Omental fat pad (tissue), 4 donors: ENCODE results near the gene RPAP2. TPM values are rescaled to one million over a fixed set of nuclear protein-coding genes. Genes with fewer than 3 reads are reported as not detected.
"Not testable (repeated sequence)": the region's sequence is repeated elsewhere in the genome, so short reads cannot be mapped to it uniquely, and the experiment has no call there.

Experiments used
- ATAC-seq: fragments of 150-250 bp; one replicate; pipeline ENCODE4 v1.9.1; 2016; ENCODE audit warnings: mild to moderate bottlenecking, moderate library complexity; ENCODE audit not compliant: low FRiP score
- DNase-seq: peaks from one replicate; pipeline ENCODE4 v3.0.0-alpha.2; 2019; ENCODE audit warnings: low spot score
- CTCF ChIP-seq, 3 donors: fragments of 450-650 bp; IDR thresholded peaks; one replicate each; pipeline ENCODE4 v1.5.1; 2016 to 2017; ENCODE audit warnings: antibody characterized with exemption in 3 of 3, mild to moderate bottlenecking in 3 of 3, moderate library complexity in 2 of 3
- total RNA-seq, 4 donors: library from RNA; depleted of rRNA; stranded (reverse); fragments of >200 nt; gene quantifications; one replicate each; pipeline ENCODE4 v1.1.0, GENCODE V29; 2016

Gene RPAP2
- total RNA-seq, 4 donors from 2014 or later, result 4.8 to 11.5 (median 6.7) TPM

GRCh38 chr1:92376345-92376744 is 77.5 kb downstream of the RPAP2 start:
- TF ChIP-seq CTCF (IDR thresholded peaks at IDR 0.05), result no peak
- ATAC-seq (no peak), DNase-seq (no peak)

GRCh38 chr1:92377991-92378390 is 79.1 kb downstream of the RPAP2 start:
- not testable (repeated sequence) for ATAC-seq, DNase-seq

- DNase-seq (no peak), ATAC-seq (no peak)
- TF ChIP-seq CTCF (IDR thresholded peaks at IDR 0.05), result no peak
These were observed 82.0 kb downstream of the RPAP2 start for GRCh38 chr1:92380867-92381266.

- not testable (repeated sequence) for DNase-seq, ATAC-seq
These were observed 95.1 kb downstream of the RPAP2 start for GRCh38 chr1:92393966-92394365.

- DNase-seq (no peak), ATAC-seq (no peak)
- no peak for TF ChIP-seq CTCF (IDR thresholded peaks at IDR 0.05)
These were observed 99.7 kb downstream of the RPAP2 start for GRCh38 chr1:92398519-92398918.

- no peak for ATAC-seq
- TF ChIP-seq CTCF (IDR thresholded peaks at IDR 0.05), result no peak
- no peak for DNase-seq
These were observed 100.2 kb downstream of the RPAP2 start for GRCh38 chr1:92399076-92399475.

GRCh38 chr1:92404661-92405060 is 105.8 kb downstream of the RPAP2 start:
- no peak for DNase-seq
- TF ChIP-seq CTCF (IDR thresholded peaks at IDR 0.05), result no peak
- no peak for ATAC-seq

GRCh38 chr1:92408825-92409224 is 110.0 kb downstream of the RPAP2 start:
- TF ChIP-seq CTCF (IDR thresholded peaks at IDR 0.05), result no peak
- DNase-seq (no peak), ATAC-seq (no peak)
